A549 (cell line): ENCODE data around the gene SMPDL3B. TPM values are rescaled to one million over a fixed set of nuclear protein-coding genes. Genes with fewer than 3 reads are reported as not detected.

ENCODE experiments used
- ATAC-seq, 2 experiments: fragments of 200-7000 bp in 1 of 2; fragments of >200 bp in 1 of 2; cut with Nextera tagmentation in 1 of 2; cut with Tn5 transposase in 1 of 2; 3 replicates each; pipeline versions ENCODE4 v1.8.0 to v1.9.1; 2018 to 2020; ENCODE audit warnings: mild to moderate bottlenecking in 1 of 2, moderate library complexity in 1 of 2
- CTCF ChIA-PET: fragments of 300-600 bp; sonication (Branson Sonifier 250); formaldehyde crosslinking; extraction: SDS; loops from one replicate; lab custom pipeline; 2021; ENCODE audit warnings: antibody characterized with exemption, inconsistent platforms; lab: Yijun Ruan, JAX
- POLR2A ChIA-PET: fragments of 350-600 bp; formaldehyde crosslinking; extraction: SDS; loops from one replicate; lab custom pipeline; 2021; ENCODE audit warnings: antibody characterized with exemption, inconsistent platforms; lab: Yijun Ruan, JAX
- DNase-seq, 2 experiments: peaks; one replicate each; pipeline versions ENCODE4 v3.0.0 to v3.0.0-alpha.2; 2011 to 2016; ENCODE audit warnings: low read depth in 1 of 2, low spot score in 1 of 2
- FAIRE-seq: peaks from 2 replicates; lab custom pipeline; 2011; peaks lifted over from hg19 to GRCh38; lab: Jason Lieb, UNC
- H3K27ac ChIP-seq, 2 experiments: fragments of >200 bp; sonication (Bioruptor Twin); formaldehyde crosslinking; 3 replicates each; pipeline ENCODE4 v1.5.1; 2016 to 2017
- H3K4me1 ChIP-seq: fragments of >200 bp; sonication (Bioruptor Twin); formaldehyde crosslinking; 3 replicates; pipeline ENCODE4 v1.6.1; 2016
- H3K4me2 ChIP-seq: fragments of >200 bp; sonication (Bioruptor Twin); formaldehyde crosslinking; 3 replicates; pipeline ENCODE4 v1.6.1; 2016
- H3K4me3 ChIP-seq: fragments of >200 bp; sonication (Bioruptor Twin); formaldehyde crosslinking; 3 replicates; pipeline ENCODE4 v1.5.1; 2016
- H3K9me3 ChIP-seq: fragments of >200 bp; sonication (Bioruptor Twin); formaldehyde crosslinking; 3 replicates; pipeline ENCODE4 v1.6.1; 2016
- CHD4 ChIP-seq: fragments of 200-600 bp; sonication (generic); IDR thresholded peaks from 2 replicates; pipeline ENCODE4 v1.6.1; 2016; ENCODE audit warnings: antibody characterized with exemption, mild to moderate bottlenecking, borderline replicate concordance
- CTCF ChIP-seq: fragments of >200 bp; sonication (Bioruptor Twin); formaldehyde crosslinking; IDR thresholded peaks from 3 replicates; pipeline ENCODE4 v1.5.1; 2016
- ELK1 ChIP-seq: fragments of 150-350 bp; IDR thresholded peaks from 2 replicates; pipeline ENCODE4 v1.6.1; 2014; ENCODE audit warnings: low read depth, mild to moderate bottlenecking, low read length
- EP300 ChIP-seq, 2 experiments: fragments of >200 bp; sonication (Bioruptor Twin); formaldehyde crosslinking; IDR thresholded peaks; 2 replicates in 1 of 2; 3 replicates in 1 of 2; pipeline ENCODE4 v1.6.1; 2016 to 2017
- ESRRA ChIP-seq: fragments of 150-350 bp; IDR thresholded peaks from 2 replicates; pipeline ENCODE4 v1.6.1; 2014; ENCODE audit warnings: mild to moderate bottlenecking, low read length, borderline replicate concordance
- FOSB ChIP-seq: fragments of 250-450 bp; sonication (Bioruptor Pico); IDR thresholded peaks from 2 replicates; pipeline ENCODE4 v1.5.0; 2020; ENCODE audit warnings: mild to moderate bottlenecking, moderate library complexity
- HOXB13 ChIP-seq: fragments of 250-450 bp; sonication (Bioruptor Pico); IDR thresholded peaks from 2 replicates; pipeline ENCODE4 v1.5.0; 2020; ENCODE audit warnings: low read depth, mild to moderate bottlenecking, moderate library complexity
- JUNB ChIP-seq: fragments of >200 bp; sonication (Bioruptor Twin); formaldehyde crosslinking; IDR thresholded peaks from 2 replicates; pipeline ENCODE4 v1.6.1; 2016
- MAX ChIP-seq: IDR thresholded peaks from 2 replicates; pipeline ENCODE4 v1.6.1; 2012
- POLR2A ChIP-seq: IDR thresholded peaks from 2 replicates; pipeline ENCODE4 v1.6.1; 2012; ENCODE audit warnings: mild to moderate bottlenecking, low read length
- POLR2AphosphoS2 ChIP-seq: conservative IDR thresholded peaks from 2 replicates; pipeline ENCODE4 v1.6.1; 2012; ENCODE audit warnings: low read length, improper control_type of control experiment, inconsistent platforms
- RAD21 ChIP-seq, 2 experiments: fragments of >200 bp in 1 of 2; sonication (Bioruptor Twin) in 1 of 2; formaldehyde crosslinking in 1 of 2; IDR thresholded peaks in 1 of 2; conservative IDR thresholded peaks in 1 of 2; 2 replicates in 1 of 2; 3 replicates in 1 of 2; pipeline ENCODE4 v1.6.1; 2012 to 2018; ENCODE audit warnings: inconsistent platforms in 1 of 2
- RCOR1 ChIP-seq: fragments of 150-350 bp; IDR thresholded peaks from 2 replicates; pipeline ENCODE4 v1.6.1; 2014; ENCODE audit warnings: antibody characterized with exemption, low read length, low read depth
- REST ChIP-seq: fragments of 200-600 bp; sonication (generic); IDR thresholded peaks from 2 replicates; pipeline ENCODE4 v1.6.1; 2016; ENCODE audit warnings: antibody characterized with exemption, mild to moderate bottlenecking, moderate library complexity
- TFCP2L1 ChIP-seq: fragments of 250-450 bp; sonication (Bioruptor Pico); IDR thresholded peaks from 2 replicates; pipeline ENCODE4 v1.5.0; 2021; ENCODE audit warnings: mild to moderate bottlenecking
- TP53 ChIP-seq: fragments of 250-450 bp; sonication (Bioruptor Pico); IDR thresholded peaks from 2 replicates; pipeline ENCODE4 v1.5.0; 2021; ENCODE audit warnings: mild to moderate bottlenecking, moderate library complexity
- ZC3H11A ChIP-seq: fragments of 450-650 bp; IDR thresholded peaks from 2 replicates; pipeline ENCODE4 v1.6.1; 2014; ENCODE audit warnings: antibody characterized with exemption, mild to moderate bottlenecking
- WGBS: methylation state at CpG from one replicate; pipeline ENCODE4 v1.1.6; 2017; ENCODE audit errors: missing lambda C conversion rate; 5-methylcytosine and 5-hydroxymethylcytosine counted together
- polyA plus RNA-seq, 4 experiments: library from polyadenylated mRNA; depleted of rRNA in 3 of 4; stranded (reverse); fragments of >200 nt; fragmentation: RNase III in 1 of 4; extraction: RNeasy Plus Mini Kit Qiagen cat#74134 plus additional on column Dnase treatment in 1 of 4; gene quantifications; 2 replicates in 3 of 4; 3 replicates in 1 of 4; pipeline ENCODE4 v1.2.3, GENCODE V29; 2011 to 2017
- TF ChIP-seq, protein P1 (sequence below): fragments of >200 bp; sonication (Bioruptor Twin); formaldehyde crosslinking; IDR thresholded peaks from 2 replicates; pipeline ENCODE4 v1.6.1; 2016
- TF ChIP-seq, protein P2 (sequence below): fragments of 250-450 bp; sonication (Bioruptor Pico); IDR thresholded peaks from 2 replicates; pipeline ENCODE4 v1.5.0; 2021; ENCODE audit warnings: mild to moderate bottlenecking, moderate library complexity, borderline replicate concordance

The SMPDL3B gene
- polyA plus RNA-seq, 2 of the 4 experiments (the other 2 are of a cell fraction) = 1.7 to 4.0 TPM

- Histone ChIP-seq H3K27ac (no peak overlapping the region), H3K4me3 (no peak overlapping the region), H3K9me3 (no peaks in the 10 kb centered on the region), H3K4me2 (no peak overlapping the region), H3K4me1 (peaks cover 16% of the 10 kb centered on the region; the same call in 2 of the 3 replicates)
- ATAC-seq (no peak), DNase-seq (no peak), FAIRE-seq (no peak)
- TF ChIP-seq EP300 (IDR thresholded peaks at IDR 0.05) = no peak
- no peak for TF ChIP-seq JUNB
- no peak for TF ChIP-seq TP53
- ChIA-PET POLR2A (no interaction called here), CTCF (interaction anchor here (1.0 to 1.8 kb wide), 3 partner anchors 8 to 81 kb away, joined by 3 to 5 read pairs (median 4); no protein-coding TSS in a partner anchor)
- 82% methylated on average over 4 of the region's 4 CpGs for WGBS
Measured at GRCh38 chr1:27938488-27938887, 3.7 kb downstream of the SMPDL3B start.

GRCh38 chr1:27940297-27940696, 5.5 kb downstream of the SMPDL3B start:
- peak in 1 of 2 experiments; percentile 71; a peak in 3 of 6 replicates for ATAC-seq
- DNase-seq = peak; percentile 20 to 22
- ChIA-PET POLR2A (no interaction called here), CTCF (interaction anchor here (0.7 to 3.6 kb wide), 6 partner anchors 9 to 84 kb away, joined by 3 to 11 read pairs (median 3); no protein-coding TSS in a partner anchor)
- no peak overlapping the region for H3K27ac ChIP-seq
- H3K9me3 ChIP-seq = no peaks in the 10 kb centered on the region
- H3K4me2 ChIP-seq = no peak overlapping the region
- 20% methylated on average over 6 of the region's 6 CpGs for WGBS
- no peak for FAIRE-seq
- peak; percentile 37; the same call in 2 of the 3 replicates for TF ChIP-seq CTCF
- peak in 1 of 2 experiments; percentile 37; a peak in 2 of 5 replicates for TF ChIP-seq RAD21 (conservative IDR thresholded peaks at IDR 0.05 in 1 of 2, IDR thresholded peaks at IDR 0.05 in 1 of 2)
- TF ChIP-seq HOXB13 = no peak
- H3K4me1 ChIP-seq = no peaks in the 10 kb centered on the region
- no peak overlapping the region for H3K4me3 ChIP-seq

GRCh38 chr1:27940870-27941560, 6.2 kb downstream of the SMPDL3B start:
- FAIRE-seq = no peak
- TF ChIP-seq ELK1 (no peak), FOSB (CRISPR knock-in tag) (no peak), RCOR1 (no peak), CHD4 (no peak), TFCP2L1 (CRISPR knock-in tag) (no peak), CTCF (no peak), ZC3H11A (no peak), RAD21 (conservative IDR thresholded peaks at IDR 0.05 in 1 of 2, IDR thresholded peaks at IDR 0.05 in 1 of 2) (no peak), POLR2A (no peak), POLR2AphosphoS2 (no peak), ESRRA (no peak), REST (no peak), MAX (no peak)
- TF ChIP-seq, protein P1, sequence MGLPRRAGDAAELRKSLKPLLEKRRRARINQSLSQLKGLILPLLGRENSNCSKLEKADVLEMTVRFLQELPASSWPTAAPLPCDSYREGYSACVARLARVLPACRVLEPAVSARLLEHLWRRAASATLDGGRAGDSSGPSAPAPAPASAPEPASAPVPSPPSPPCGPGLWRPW = no peak
- TF ChIP-seq, protein P2, sequence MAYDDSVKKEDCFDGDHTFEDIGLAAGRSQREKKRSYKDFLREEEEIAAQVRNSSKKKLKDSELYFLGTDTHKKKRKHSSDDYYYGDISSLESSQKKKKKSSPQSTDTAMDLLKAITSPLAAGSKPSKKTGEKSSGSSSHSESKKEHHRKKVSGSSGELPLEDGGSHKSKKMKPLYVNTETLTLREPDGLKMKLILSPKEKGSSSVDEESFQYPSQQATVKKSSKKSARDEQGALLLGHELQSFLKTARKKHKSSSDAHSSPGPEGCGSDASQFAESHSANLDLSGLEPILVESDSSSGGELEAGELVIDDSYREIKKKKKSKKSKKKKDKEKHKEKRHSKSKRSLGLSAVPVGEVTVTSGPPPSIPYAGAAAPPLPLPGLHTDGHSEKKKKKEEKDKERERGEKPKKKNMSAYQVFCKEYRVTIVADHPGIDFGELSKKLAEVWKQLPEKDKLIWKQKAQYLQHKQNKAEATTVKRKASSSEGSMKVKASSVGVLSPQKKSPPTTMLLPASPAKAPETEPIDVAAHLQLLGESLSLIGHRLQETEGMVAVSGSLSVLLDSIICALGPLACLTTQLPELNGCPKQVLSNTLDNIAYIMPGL (CRISPR knock-in tag) = no peak

More at GRCh38 chr1:27940870-27941560, 6.2 kb downstream of the SMPDL3B start:
- H3K4me2 ChIP-seq = no peak overlapping the region
- ATAC-seq = no peak
- WGBS = 77% methylated on average over 9 of the region's 9 CpGs
- H3K4me1 ChIP-seq = no peaks in the 10 kb centered on the region
- no peaks in the 10 kb centered on the region for H3K9me3 ChIP-seq
- POLR2A ChIA-PET = no interaction called here
- H3K27ac ChIP-seq = no peak overlapping the region
- no peak for DNase-seq
- H3K4me3 ChIP-seq = no peak overlapping the region
- CTCF ChIA-PET = interaction anchor here (0.7 to 3.6 kb wide), 6 partner anchors 10 to 84 kb away, joined by 3 to 11 read pairs (median 3); no protein-coding TSS in a partner anchor
